DOHH2 (cell line): ENCODE measurements around the gene TRIAP1.

Experiments
- H3F3A ChIP-seq: fragments of 200-600 bp; sonication (generic), shearing (Covaris generic); 2 replicates; pipeline ENCODE4 v1.6.0; 2016; ENCODE audit warnings: antibody characterized with exemption, mild to moderate bottlenecking; ENCODE audit not compliant: control insufficient read depth, insufficient read depth
- H3K27ac ChIP-seq: fragments of 200-600 bp; sonication (generic); 2 replicates; pipeline ENCODE4 v1.5.1; 2014; ENCODE audit warnings: low read depth, mild to moderate bottlenecking, low read length, moderate library complexity
- H3K27me3 ChIP-seq: fragments of 200-600 bp; sonication (generic); 2 replicates; pipeline ENCODE4 v1.6.1; 2014; ENCODE audit warnings: mild to moderate bottlenecking, low read length, mixed read lengths; ENCODE audit not compliant: control insufficient read depth
- H3K36me3 ChIP-seq: fragments of 200-600 bp; sonication (generic); 2 replicates; pipeline ENCODE4 v1.6.1; 2014; ENCODE audit warnings: mild to moderate bottlenecking, low read length, moderate library complexity, mixed read lengths; ENCODE audit not compliant: control insufficient read depth
- H3K4me1 ChIP-seq: fragments of 200-600 bp; sonication (generic); 2 replicates; pipeline ENCODE4 v1.6.1; 2014; ENCODE audit warnings: mild to moderate bottlenecking, low read length, mixed read lengths; ENCODE audit not compliant: control insufficient read depth
- H3K4me2 ChIP-seq: fragments of 200-600 bp; sonication (generic); 2 replicates; pipeline ENCODE4 v1.6.0; 2014; ENCODE audit warnings: mild to moderate bottlenecking, low read length, moderate library complexity
- H3K4me3 ChIP-seq: fragments of 200-600 bp; sonication (generic); 2 replicates; pipeline ENCODE4 v1.5.1; 2014; ENCODE audit warnings: mild to moderate bottlenecking, low read length, mixed read lengths
- H3K79me2 ChIP-seq: fragments of 200-600 bp; sonication (generic); 2 replicates; pipeline ENCODE4 v1.6.1; 2014; ENCODE audit warnings: mild to moderate bottlenecking, low read length, mixed read lengths; ENCODE audit not compliant: control insufficient read depth
- H3K9me2 ChIP-seq: fragments of 200-600 bp; sonication (generic); replicated peaks from 2 replicates; pipeline ENCODE4 v1.6.1; 2014; ENCODE audit warnings: mild to moderate bottlenecking, low read length, mixed read lengths; ENCODE audit not compliant: control insufficient read depth
- H3K9me3 ChIP-seq: fragments of 200-600 bp; sonication (generic); 2 replicates; pipeline ENCODE4 v1.6.1; 2014; ENCODE audit warnings: antibody characterized with exemption, low read length, mixed read lengths; ENCODE audit not compliant: control insufficient read depth, insufficient read depth
- H4K20me1 ChIP-seq: fragments of 200-600 bp; sonication (generic); 2 replicates; pipeline ENCODE4 v1.6.0; 2014; ENCODE audit warnings: low read depth, mild to moderate bottlenecking, antibody characterized with exemption, low read length, moderate library complexity; ENCODE audit not compliant: control insufficient read depth, insufficient read depth
- CTCF ChIP-seq: fragments of 200-600 bp; sonication (generic); IDR thresholded peaks from one replicate; pipeline ENCODE4 v1.5.1; 2014; ENCODE audit warnings: antibody characterized with exemption, mild to moderate bottlenecking, low read depth, low read length; ENCODE audit not compliant: poor library complexity, severe bottlenecking
- EZH2phosphoT487 ChIP-seq: fragments of 200-600 bp; sonication (generic); IDR thresholded peaks from 2 replicates; pipeline ENCODE4 v1.6.1; 2017; ENCODE audit warnings: borderline replicate concordance, mild to moderate bottlenecking, antibody characterized with exemption, low read length, moderate library complexity, mixed read lengths

TRIAP1 gene

GRCh38 chr12:120402217-120402616, 44.0 kb downstream of the TRIAP1 start:
- no peaks in the 10 kb centered on the region for H3K4me1 ChIP-seq
- H3K9me3 ChIP-seq, result no peaks in the 10 kb centered on the region
- H3K4me3 ChIP-seq, result no peak overlapping the region
- no peaks in the 10 kb centered on the region for H3K36me3 ChIP-seq
- no peak overlapping the region for H3K27ac ChIP-seq
- H3K9me2 ChIP-seq, result no peaks in the 10 kb centered on the region
- TF ChIP-seq EZH2phosphoT487 (no peak), CTCF (no peak)
- no peaks in the 10 kb centered on the region for H3K79me2 ChIP-seq
- H3F3A ChIP-seq, result no peaks in the 10 kb centered on the region
- no peaks in the 10 kb centered on the region; the same call in 1 of the 2 replicates for H3K27me3 ChIP-seq
- H4K20me1 ChIP-seq, result no peaks in the 10 kb centered on the region
- H3K4me2 ChIP-seq, result no peak overlapping the region

- TF ChIP-seq CTCF, result no peak
- no peak for TF ChIP-seq EZH2phosphoT487
- H3K27me3 ChIP-seq, result peaks cover 5% of the 10 kb centered on the region; the same call in 1 of the 2 replicates
Measured at GRCh38 chr12:120399531-120399930, 46.7 kb downstream of the TRIAP1 start.

GRCh38 chr12:120397824-120398540, 48.2 kb downstream of the TRIAP1 start:
- Histone ChIP-seq H3K4me2 (no peak overlapping the region), H3K4me1 (no peaks in the 10 kb centered on the region), H3K27me3 (peaks cover 10% of the 10 kb centered on the region; the same call in 1 of the 2 replicates), H3K4me3 (no peak overlapping the region), H4K20me1 (no peaks in the 10 kb centered on the region), H3K79me2 (no peaks in the 10 kb centered on the region), H3K9me3 (no peaks in the 10 kb centered on the region), H3F3A (no peaks in the 10 kb centered on the region), H3K36me3 (no peaks in the 10 kb centered on the region), H3K9me2 (no peaks in the 10 kb centered on the region), H3K27ac (no peak overlapping the region)
- TF ChIP-seq EZH2phosphoT487, result no peak
- TF ChIP-seq CTCF, result no peak

More at GRCh38 chr12:120399531-120399930, 46.7 kb downstream of the TRIAP1 start:
- no peaks in the 10 kb centered on the region for H3K9me2 ChIP-seq
- no peak overlapping the region for H3K4me3 ChIP-seq
- no peak overlapping the region for H3K27ac ChIP-seq
- no peak overlapping the region for H3K4me2 ChIP-seq
- no peaks in the 10 kb centered on the region for H3K9me3 ChIP-seq
- no peaks in the 10 kb centered on the region for H3K36me3 ChIP-seq
- no peaks in the 10 kb centered on the region for H3K79me2 ChIP-seq
- H3K4me1 ChIP-seq, result no peaks in the 10 kb centered on the region
- H4K20me1 ChIP-seq, result no peaks in the 10 kb centered on the region
- H3F3A ChIP-seq, result no peaks in the 10 kb centered on the region
